Natural killer cell (primary cell): ENCODE measurements around the gene MMP23B. TPM values are rescaled to one million over a fixed set of nuclear protein-coding genes. Genes with fewer than 3 reads are reported as not detected.

Experiments
- ATAC-seq, 3 donors: fragments of 150-1000 bp in 2 of 3; fragments of 200-7000 bp in 1 of 3; cut with Tn5 transposase; 1 replicate in 1 of 3; 2 replicates in 2 of 3; pipeline ENCODE4 v1.10.0; 2021; ENCODE audit warnings: mild to moderate bottlenecking in 2 of 3, moderate library complexity in 2 of 3
- DNase-seq, 2 donors: peaks; one replicate each; pipeline versions ENCODE4 v3.0.0 to v3.0.0-alpha.2; 2013 to 2021; ENCODE audit warnings: mixed read lengths in 1 of 2
- H3K27ac ChIP-seq: one replicate; pipeline ENCODE4 v1.5.1; 2013; ENCODE audit warnings: mild to moderate bottlenecking, low read length
- H3K27me3 ChIP-seq: one replicate; pipeline ENCODE4 v1.6.1; 2013; ENCODE audit warnings: low read length; ENCODE audit not compliant: control insufficient read depth, insufficient read depth
- H3K36me3 ChIP-seq: one replicate; pipeline ENCODE4 v1.6.1; 2013; ENCODE audit warnings: low read length; ENCODE audit not compliant: control insufficient read depth, insufficient read depth
- H3K4me1 ChIP-seq: one replicate; pipeline ENCODE4 v1.6.1; 2013; ENCODE audit warnings: low read length; ENCODE audit not compliant: control insufficient read depth, insufficient read depth
- H3K4me3 ChIP-seq: one replicate; pipeline ENCODE4 v1.5.1; 2013; ENCODE audit warnings: low read length
- H3K9me3 ChIP-seq: one replicate; pipeline ENCODE4 v1.6.1; 2013; ENCODE audit warnings: low read length; ENCODE audit not compliant: control insufficient read depth, insufficient read depth
- H3K27ac Mint-ChIP-seq, 2 donors: one replicate each; pipeline ENCODE4 v1.8.0; 2022; ENCODE audit warnings: mild to moderate bottlenecking in 2 of 2, mixed read lengths in 2 of 2, moderate library complexity in 1 of 2
- H3K27me3 Mint-ChIP-seq, 2 donors: one replicate each; pipeline ENCODE4 v1.8.0; 2022; ENCODE audit warnings: low read depth in 2 of 2, mixed read lengths in 2 of 2
- H3K36me3 Mint-ChIP-seq: one replicate; pipeline ENCODE4 v1.8.0; 2022; ENCODE audit warnings: mixed read lengths
- H3K4me1 Mint-ChIP-seq, 2 donors: one replicate each; pipeline ENCODE4 v1.8.0; 2022; ENCODE audit warnings: mixed read lengths in 2 of 2
- H3K4me3 Mint-ChIP-seq: one replicate; pipeline ENCODE4 v1.8.0; 2022; ENCODE audit warnings: mild to moderate bottlenecking, moderate library complexity, mixed read lengths
- H3K9me3 Mint-ChIP-seq, 2 donors: one replicate each; pipeline ENCODE4 v1.8.0; 2022; ENCODE audit warnings: mixed read lengths in 2 of 2
- WGBS: methylation state at CpG from one replicate; pipeline ENCODE4 v1.1.7; 2013; ENCODE audit warnings: missing lambda C conversion rate; ENCODE audit not compliant: insufficient coverage; 5-methylcytosine and 5-hydroxymethylcytosine counted together
- intact Hi-C: fragments of 100-400 bp; cut with micrococcal nuclease; formaldehyde crosslinking; loops from one replicate; pipeline ENCODE4 v1.14.2; 2022
- total RNA-seq, 4 donors: library from RNA; stranded (reverse); fragments of 120-200 nt in 1 of 4; gene quantifications; one replicate each; pipeline versions ENCODE4 v1.2.3 to v1.2.4, GENCODE V29; 2013 to 2022
- TF ChIP-seq, protein P1 (sequence below): fragments of 200-600 bp; IDR thresholded peaks from one replicate; pipeline ENCODE4 v1.8.0; 2022; ENCODE audit warnings: antibody characterized with exemption

MMP23B gene
- total RNA-seq, 3 donors from 2014 or later (not counting 1 experiment from before 2014, with no cell fraction given): 82.9 to 130 (median 126) TPM

DNA sequence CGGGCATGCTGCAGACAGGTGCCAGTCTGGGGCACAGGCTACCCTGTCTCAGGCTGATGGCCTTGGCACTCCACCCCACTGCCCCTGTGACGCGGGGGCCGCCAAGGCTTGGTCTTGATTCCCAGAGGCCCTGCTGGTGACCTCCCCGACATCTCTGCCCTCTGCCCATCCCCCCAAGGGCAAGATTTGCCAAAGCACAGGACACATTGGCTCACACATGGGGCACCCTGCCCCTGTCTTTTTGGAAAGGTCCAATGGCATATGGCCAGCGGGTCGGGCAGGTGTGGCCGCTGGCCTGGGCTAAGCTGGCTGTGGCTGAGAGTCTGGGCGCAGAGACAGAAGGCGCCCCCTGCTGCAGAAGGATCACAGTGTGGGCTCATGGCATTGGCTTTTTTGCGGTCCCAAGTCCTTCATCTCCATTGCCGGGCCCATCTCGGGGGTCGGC lies 12.0 kb upstream of the MMP23B start:
- H3K27me3 ChIP-seq: no peaks in the 10 kb centered on the region
- H3K36me3 ChIP-seq: no peaks in the 10 kb centered on the region
- Mint-ChIP-seq H3K27me3 (no peaks in the 10 kb centered on the region), H3K4me3 (no peak overlapping the region), H3K4me1 (peaks cover 15 to 16% of the 10 kb centered on the region in 2 donors), H3K9me3 (no peaks in the 10 kb centered on the region), H3K36me3 (no peaks in the 10 kb centered on the region), H3K27ac (no peak overlapping the region)
- H3K4me1 ChIP-seq: peaks cover 28% of the 10 kb centered on the region
- no peaks in the 10 kb centered on the region for H3K9me3 ChIP-seq
- WGBS: 95% methylated on average over 14 of the region's 14 CpGs
- H3K4me3 ChIP-seq: no peak overlapping the region
- DNase-seq: no peak
- no peak overlapping the region for H3K27ac ChIP-seq
- intact Hi-C loops: loop anchor here (10.0 kb wide), 1 partner anchor 55 kb away; no protein-coding TSS in a partner anchor
- TF ChIP-seq, protein P1, sequence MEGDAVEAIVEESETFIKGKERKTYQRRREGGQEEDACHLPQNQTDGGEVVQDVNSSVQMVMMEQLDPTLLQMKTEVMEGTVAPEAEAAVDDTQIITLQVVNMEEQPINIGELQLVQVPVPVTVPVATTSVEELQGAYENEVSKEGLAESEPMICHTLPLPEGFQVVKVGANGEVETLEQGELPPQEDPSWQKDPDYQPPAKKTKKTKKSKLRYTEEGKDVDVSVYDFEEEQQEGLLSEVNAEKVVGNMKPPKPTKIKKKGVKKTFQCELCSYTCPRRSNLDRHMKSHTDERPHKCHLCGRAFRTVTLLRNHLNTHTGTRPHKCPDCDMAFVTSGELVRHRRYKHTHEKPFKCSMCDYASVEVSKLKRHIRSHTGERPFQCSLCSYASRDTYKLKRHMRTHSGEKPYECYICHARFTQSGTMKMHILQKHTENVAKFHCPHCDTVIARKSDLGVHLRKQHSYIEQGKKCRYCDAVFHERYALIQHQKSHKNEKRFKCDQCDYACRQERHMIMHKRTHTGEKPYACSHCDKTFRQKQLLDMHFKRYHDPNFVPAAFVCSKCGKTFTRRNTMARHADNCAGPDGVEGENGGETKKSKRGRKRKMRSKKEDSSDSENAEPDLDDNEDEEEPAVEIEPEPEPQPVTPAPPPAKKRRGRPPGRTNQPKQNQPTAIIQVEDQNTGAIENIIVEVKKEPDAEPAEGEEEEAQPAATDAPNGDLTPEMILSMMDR: no peak
- no peak for ATAC-seq

DNA sequence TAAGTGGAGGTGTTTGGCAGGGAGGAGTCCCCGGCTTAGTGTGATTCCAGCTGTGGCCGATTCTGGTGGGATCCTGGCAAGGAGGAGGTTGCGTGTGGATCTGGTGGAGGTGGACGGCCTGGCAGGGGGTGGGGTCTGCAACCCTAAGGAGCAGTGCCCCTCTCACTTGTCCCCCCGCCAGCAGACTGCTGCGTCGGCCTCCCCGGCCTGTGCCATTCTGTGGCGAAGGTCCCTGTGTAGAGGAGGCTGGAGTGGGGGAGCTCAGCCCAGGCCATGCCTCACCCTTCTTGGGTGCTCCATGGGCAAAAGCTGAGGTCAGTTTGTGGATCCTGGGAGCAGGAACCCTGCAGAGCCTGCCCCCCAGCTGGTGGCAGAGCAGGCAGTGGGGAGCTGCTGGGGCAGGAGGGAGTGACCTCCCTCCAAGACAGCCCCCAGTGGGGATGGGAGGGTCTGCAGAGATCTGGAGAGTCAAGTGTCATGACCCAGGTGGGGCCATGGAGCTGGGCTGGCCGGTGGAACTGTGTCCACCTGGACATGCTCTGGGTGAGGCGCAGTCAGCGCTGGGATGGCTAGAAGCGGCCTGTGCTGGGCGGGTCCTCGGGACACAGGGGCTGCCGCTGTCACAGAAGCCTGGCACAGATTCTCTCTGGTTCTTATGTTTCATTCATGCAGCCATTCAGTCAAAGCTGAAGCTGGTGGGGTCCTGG lies 11.4 kb upstream of the MMP23B start:
- DNase-seq: no peak
- H3K4me3 Mint-ChIP-seq: no peak overlapping the region

DNA sequence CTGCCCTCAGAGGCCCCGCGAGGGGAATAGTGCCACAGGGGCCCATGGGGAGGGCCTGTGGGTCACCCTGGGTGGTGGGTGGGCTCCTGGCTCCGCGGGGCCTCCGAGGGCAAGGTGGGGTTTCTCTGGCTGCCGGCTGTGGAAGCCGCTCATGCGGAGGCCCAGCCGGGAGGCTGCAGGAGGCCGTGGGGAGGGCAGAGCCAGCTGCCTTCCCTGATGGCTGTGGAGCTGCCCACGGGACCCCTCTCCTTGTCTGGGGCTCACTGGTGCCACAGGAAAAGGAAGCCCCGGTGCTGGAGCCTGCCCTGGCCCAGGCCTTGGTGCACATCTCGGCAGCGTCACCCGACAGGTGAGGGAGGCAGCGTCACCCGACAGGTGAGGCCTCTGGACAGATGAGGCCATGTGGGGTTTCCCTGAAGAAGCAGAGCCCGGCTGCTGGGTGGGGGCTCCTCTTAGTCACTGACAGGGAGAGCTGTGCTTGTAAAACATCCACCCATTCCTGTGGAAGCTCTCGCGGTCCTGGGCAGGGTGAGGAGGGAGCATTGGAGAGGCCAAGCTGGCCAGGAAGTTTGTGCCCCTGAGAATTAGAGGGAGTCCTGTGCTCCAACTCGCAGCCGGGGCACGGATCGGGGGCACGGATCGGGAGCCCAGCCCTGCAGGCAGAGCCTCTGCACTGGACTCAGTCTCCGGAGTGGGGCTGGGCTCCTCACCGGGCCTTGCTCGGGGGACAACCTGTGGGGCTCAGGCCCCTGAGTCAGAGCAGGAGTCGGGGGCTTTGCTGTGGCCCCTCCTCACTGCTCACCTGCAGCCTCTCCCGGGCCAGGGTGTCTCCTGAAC lies 10.6 kb upstream of the MMP23B start:
- Mint-ChIP-seq H3K4me1 (peaks cover 14 to 22% of the 10 kb centered on the region in 2 donors), H3K9me3 (no peaks in the 10 kb centered on the region), H3K27ac (no peak overlapping the region), H3K27me3 (no peaks in the 10 kb centered on the region), H3K36me3 (no peaks in the 10 kb centered on the region), H3K4me3 (no peak overlapping the region)
- Histone ChIP-seq H3K4me1 (peaks cover 40% of the 10 kb centered on the region), H3K27me3 (no peaks in the 10 kb centered on the region), H3K9me3 (no peaks in the 10 kb centered on the region), H3K36me3 (no peaks in the 10 kb centered on the region), H3K4me3 (no peak overlapping the region), H3K27ac (no peak overlapping the region)
- DNase-seq: no peak
- TF ChIP-seq, protein P1: no peak
- intact Hi-C loops: no loop called here
- 92% methylated on average over 31 of the region's 31 CpGs for WGBS
- no peak for ATAC-seq

More for the DNA sequence above, 11.4 kb upstream of the MMP23B start:
- peaks cover 14 to 17% of the 10 kb centered on the region in 2 donors for H3K4me1 Mint-ChIP-seq
- H3K9me3 Mint-ChIP-seq: no peaks in the 10 kb centered on the region
- Histone ChIP-seq H3K9me3 (no peaks in the 10 kb centered on the region), H3K4me3 (no peak overlapping the region), H3K27me3 (no peaks in the 10 kb centered on the region), H3K27ac (no peak overlapping the region), H3K4me1 (peaks cover 34% of the 10 kb centered on the region), H3K36me3 (no peaks in the 10 kb centered on the region)
- H3K36me3 Mint-ChIP-seq: no peaks in the 10 kb centered on the region
- intact Hi-C loops: no loop called here
- H3K27ac Mint-ChIP-seq: no peak overlapping the region
- ATAC-seq: no peak
- 94% methylated on average over 16 of the region's 16 CpGs for WGBS
- TF ChIP-seq, protein P1: no peak
- no peaks in the 10 kb centered on the region for H3K27me3 Mint-ChIP-seq
